ENCODE data around the gene ALX4. TPM values are rescaled to one million over a fixed set of nuclear protein-coding genes. Genes with fewer than 3 reads are reported as not detected.

The ALX4 gene
- total and polyA plus RNA-seq, 9 of the 15 experiments (the other 6 are each of a cell fraction or from before 2014, with no cell fraction given) = 0.07 to 1.2 (median 0.33) TPM

DNA sequence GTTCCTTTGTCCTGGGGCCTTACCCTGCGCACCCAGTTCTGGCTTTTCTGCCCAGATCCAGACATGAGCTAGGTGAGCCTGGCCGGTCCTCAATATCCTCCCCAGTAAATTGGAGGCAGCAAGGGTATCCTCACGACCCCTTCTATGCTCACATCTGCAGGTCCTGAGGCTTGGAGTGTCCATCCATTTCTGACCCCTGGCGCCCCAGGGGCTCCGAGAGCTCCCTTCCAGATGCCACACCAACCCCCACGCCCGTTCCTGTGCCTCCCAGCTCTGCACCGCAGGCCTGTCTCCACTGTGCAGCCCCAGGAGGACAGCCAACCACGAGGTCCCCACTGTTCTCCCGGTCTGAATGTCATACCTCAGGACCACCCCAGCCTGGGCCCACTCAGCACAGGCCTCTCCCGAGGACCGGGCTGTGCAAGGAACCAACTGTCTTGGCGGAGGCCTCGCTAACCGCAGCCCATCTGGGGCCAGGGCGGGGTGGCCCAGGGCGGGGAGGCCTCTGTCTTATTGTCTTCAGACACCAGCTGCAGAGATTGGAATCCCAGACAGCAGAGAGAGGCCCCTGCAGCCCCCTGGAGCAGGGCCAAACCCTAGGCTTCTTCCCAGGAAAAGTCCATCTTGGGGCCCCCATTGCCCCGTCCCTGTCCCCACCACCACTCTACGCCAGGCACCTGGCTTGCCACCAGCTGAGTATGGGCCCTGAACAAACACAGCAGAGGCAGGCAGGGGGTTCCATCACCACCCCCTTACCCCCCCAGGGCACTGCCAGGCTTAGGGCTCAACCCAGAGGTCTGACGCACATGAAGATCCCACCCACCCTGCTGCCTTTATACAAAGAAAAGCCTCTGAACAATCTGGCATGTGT lies 39.3 kb downstream of the ALX4 start (continued):
- TF ChIP-seq TCF3 (CRISPR knock-in tag; IDR thresholded peaks at IDR 0.05) (peak; percentile 55), PHF21A (IDR thresholded peaks at IDR 0.05; ENCODE audit: borderline replicate concordance, low read depth) (0 out of 2 replicates have a peak, but pooled peaks have one; percentile 58), RHOXF2B (CRISPR knock-in tag; conservative IDR thresholded peaks at IDR 0.05) (no peak), ZNF197 (CRISPR knock-in tag; IDR thresholded peaks at IDR 0.05; ENCODE audit: low read depth) (no peak), EP300 (IDR thresholded peaks at IDR 0.05; ENCODE audit: low read length) (0 out of 2 replicates have a peak, but pooled peaks have one; percentile 9), HDAC8 (tag; IDR thresholded peaks at IDR 0.05) (no peak), FOXM1 (IDR thresholded peaks at IDR 0.05; ENCODE audit: low read depth) (no peak), FOXM1 (CRISPR knock-in tag; IDR thresholded peaks at IDR 0.05; ENCODE audit: low read depth) (no peak), KDM2B (CRISPR knock-in tag; IDR thresholded peaks at IDR 0.05) (no peak), RCOR1 (IDR thresholded peaks at IDR 0.05; ENCODE audit: borderline replicate concordance in 1 of 2, low read depth in 2 of 2, low read length in 2 of 2) (peak; percentile 8 to 83; a peak in 2 of 4 replicates), ZNF41 (CRISPR knock-in tag; conservative IDR thresholded peaks at IDR 0.05) (no peak), EWSR1 (IDR thresholded peaks at IDR 0.05; ENCODE audit: borderline replicate concordance, low read depth, partially characterized antibody) (no peak)
- TF ChIP-seq, protein P1, sequence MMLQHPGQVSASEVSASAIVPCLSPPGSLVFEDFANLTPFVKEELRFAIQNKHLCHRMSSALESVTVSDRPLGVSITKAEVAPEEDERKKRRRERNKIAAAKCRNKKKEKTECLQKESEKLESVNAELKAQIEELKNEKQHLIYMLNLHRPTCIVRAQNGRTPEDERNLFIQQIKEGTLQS (IDR thresholded peaks at IDR 0.05) = no peak
- TF ChIP-seq, protein P1 (CRISPR knock-in tag; conservative IDR thresholded peaks at IDR 0.05) = no peak
- TF ChIP-seq, protein P2, sequence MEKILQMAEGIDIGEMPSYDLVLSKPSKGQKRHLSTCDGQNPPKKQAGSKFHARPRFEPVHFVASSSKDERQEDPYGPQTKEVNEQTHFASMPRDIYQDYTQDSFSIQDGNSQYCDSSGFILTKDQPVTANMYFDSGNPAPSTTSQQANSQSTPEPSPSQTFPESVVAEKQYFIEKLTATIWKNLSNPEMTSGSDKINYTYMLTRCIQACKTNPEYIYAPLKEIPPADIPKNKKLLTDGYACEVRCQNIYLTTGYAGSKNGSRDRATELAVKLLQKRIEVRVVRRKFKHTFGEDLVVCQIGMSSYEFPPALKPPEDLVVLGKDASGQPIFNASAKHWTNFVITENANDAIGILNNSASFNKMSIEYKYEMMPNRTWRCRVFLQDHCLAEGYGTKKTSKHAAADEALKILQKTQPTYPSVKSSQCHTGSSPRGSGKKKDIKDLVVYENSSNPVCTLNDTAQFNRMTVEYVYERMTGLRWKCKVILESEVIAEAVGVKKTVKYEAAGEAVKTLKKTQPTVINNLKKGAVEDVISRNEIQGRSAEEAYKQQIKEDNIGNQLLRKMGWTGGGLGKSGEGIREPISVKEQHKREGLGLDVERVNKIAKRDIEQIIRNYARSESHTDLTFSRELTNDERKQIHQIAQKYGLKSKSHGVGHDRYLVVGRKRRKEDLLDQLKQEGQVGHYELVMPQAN (IDR thresholded peaks at IDR 0.05; ENCODE audit: borderline replicate concordance) = no peak
- TF ChIP-seq, protein P3, sequence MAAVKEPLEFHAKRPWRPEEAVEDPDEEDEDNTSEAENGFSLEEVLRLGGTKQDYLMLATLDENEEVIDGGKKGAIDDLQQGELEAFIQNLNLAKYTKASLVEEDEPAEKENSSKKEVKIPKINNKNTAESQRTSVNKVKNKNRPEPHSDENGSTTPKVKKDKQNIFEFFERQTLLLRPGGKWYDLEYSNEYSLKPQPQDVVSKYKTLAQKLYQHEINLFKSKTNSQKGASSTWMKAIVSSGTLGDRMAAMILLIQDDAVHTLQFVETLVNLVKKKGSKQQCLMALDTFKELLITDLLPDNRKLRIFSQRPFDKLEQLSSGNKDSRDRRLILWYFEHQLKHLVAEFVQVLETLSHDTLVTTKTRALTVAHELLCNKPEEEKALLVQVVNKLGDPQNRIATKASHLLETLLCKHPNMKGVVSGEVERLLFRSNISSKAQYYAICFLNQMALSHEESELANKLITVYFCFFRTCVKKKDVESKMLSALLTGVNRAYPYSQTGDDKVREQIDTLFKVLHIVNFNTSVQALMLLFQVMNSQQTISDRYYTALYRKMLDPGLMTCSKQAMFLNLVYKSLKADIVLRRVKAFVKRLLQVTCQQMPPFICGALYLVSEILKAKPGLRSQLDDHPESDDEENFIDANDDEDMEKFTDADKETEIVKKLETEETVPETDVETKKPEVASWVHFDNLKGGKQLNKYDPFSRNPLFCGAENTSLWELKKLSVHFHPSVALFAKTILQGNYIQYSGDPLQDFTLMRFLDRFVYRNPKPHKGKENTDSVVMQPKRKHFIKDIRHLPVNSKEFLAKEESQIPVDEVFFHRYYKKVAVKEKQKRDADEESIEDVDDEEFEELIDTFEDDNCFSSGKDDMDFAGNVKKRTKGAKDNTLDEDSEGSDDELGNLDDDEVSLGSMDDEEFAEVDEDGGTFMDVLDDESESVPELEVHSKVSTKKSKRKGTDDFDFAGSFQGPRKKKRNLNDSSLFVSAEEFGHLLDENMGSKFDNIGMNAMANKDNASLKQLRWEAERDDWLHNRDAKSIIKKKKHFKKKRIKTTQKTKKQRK (IDR thresholded peaks at IDR 0.05; ENCODE audit: borderline replicate concordance, low read depth, low read length) = no peak
